Lower lobe of right lung (tissue), 2 donors: Measurements from ENCODE around the gene DIP2C. TPM values are rescaled to one million over a fixed set of nuclear protein-coding genes. Genes with fewer than 3 reads are reported as not detected.
A peak's percentile ranks its signal among the peaks of the same experiment; 100 is the strongest.

Experiments
- ATAC-seq, 2 donors: fragments of 200-7000 bp; cut with Tn5 transposase; one replicate each; pipeline ENCODE4 v1.9.1; 2020 to 2022; ENCODE audit warnings: mild to moderate bottlenecking in 2 of 2, moderate library complexity in 2 of 2
- DNase-seq: peaks from one replicate; pipeline ENCODE4 v3.0.0-alpha.2; 2020
- H3K27ac ChIP-seq: fragments of 200-600 bp; one replicate; pipeline ENCODE4 v1.8.0; 2022
- H3K27me3 ChIP-seq: fragments of 200-600 bp; one replicate; pipeline ENCODE4 v1.8.0; 2022; ENCODE audit warnings: low read depth
- H3K36me3 ChIP-seq: fragments of 200-600 bp; one replicate; pipeline ENCODE4 v1.8.0; 2022; ENCODE audit warnings: mild to moderate bottlenecking
- H3K4me1 ChIP-seq: fragments of 200-600 bp; one replicate; pipeline ENCODE4 v1.8.0; 2022
- H3K4me3 ChIP-seq: fragments of 200-600 bp; one replicate; pipeline ENCODE4 v1.8.0; 2022; ENCODE audit warnings: mild to moderate bottlenecking
- H3K9me3 ChIP-seq: fragments of 200-600 bp; one replicate; pipeline ENCODE4 v1.8.0; 2022
- CTCF ChIP-seq: fragments of 200-600 bp; IDR thresholded peaks from one replicate; pipeline ENCODE4 v1.8.0; 2022; ENCODE audit warnings: antibody characterized with exemption, mild to moderate bottlenecking
- intact Hi-C: fragments of 100-400 bp; cut with DNase I; formaldehyde crosslinking; loops from one replicate; pipeline ENCODE4 v1.11.0; 2022
- total RNA-seq: library from RNA; stranded (reverse); fragmentation: NEBNext Ultra II Directional; extraction: Animal tissue kit (Norgen Biotek cat#: 25700); gene quantifications from one replicate; pipeline ENCODE4 v1.2.1, GENCODE V29; 2021
- donor health status: DM: no; HTN: yes; CAD: no; lungs with severe emphysema.

Gene DIP2C
- total RNA-seq, 1 donor from 2014 or later, result 15.1 TPM

- Histone ChIP-seq H3K9me3 (no peaks in the 10 kb centered on the region), H3K4me1 (no peaks in the 10 kb centered on the region), H3K27ac (no peak overlapping the region), H3K36me3 (no peaks in the 10 kb centered on the region), H3K4me3 (no peak overlapping the region), H3K27me3 (no peaks in the 10 kb centered on the region)
- ATAC-seq, result no peak
- intact Hi-C loops, result no loop called here
- no peak for TF ChIP-seq CTCF
- no peak for DNase-seq
Observed at GRCh38 chr10:668786-669485, 20.5 kb downstream of the DIP2C start.

GRCh38 chr10:667602-668143 lies 21.8 kb downstream of the DIP2C start:
- Histone ChIP-seq H3K4me1 (no peaks in the 10 kb centered on the region), H3K27ac (no peak overlapping the region), H3K27me3 (no peaks in the 10 kb centered on the region), H3K9me3 (no peaks in the 10 kb centered on the region), H3K36me3 (no peaks in the 10 kb centered on the region), H3K4me3 (no peak overlapping the region)
- DNase-seq, result no peak
- no peak for TF ChIP-seq CTCF
- no peak for ATAC-seq
- intact Hi-C loops, result no loop called here

- Histone ChIP-seq H3K9me3 (no peaks in the 10 kb centered on the region), H3K27ac (no peak overlapping the region), H3K4me3 (no peak overlapping the region), H3K4me1 (no peaks in the 10 kb centered on the region), H3K36me3 (no peaks in the 10 kb centered on the region), H3K27me3 (no peaks in the 10 kb centered on the region)
- DNase-seq (no peak), ATAC-seq (no peak)
- TF ChIP-seq CTCF, result no peak
- intact Hi-C loops, result no loop called here
Observed at GRCh38 chr10:667096-667495, 22.4 kb downstream of the DIP2C start.

GRCh38 chr10:666237-667012 lies 23.0 kb downstream of the DIP2C start:
- H3K4me3 ChIP-seq, result peak overlapping the region; percentile 44
- no peak for TF ChIP-seq CTCF
- H3K27me3 ChIP-seq, result no peaks in the 10 kb centered on the region
- H3K36me3 ChIP-seq, result no peaks in the 10 kb centered on the region
- ATAC-seq (peak in 1 of 2 donors; percentile 15), DNase-seq (no peak)
- no peaks in the 10 kb centered on the region for H3K9me3 ChIP-seq
- no peak overlapping the region for H3K27ac ChIP-seq
- intact Hi-C loops, result no loop called here
- H3K4me1 ChIP-seq, result no peaks in the 10 kb centered on the region

GRCh38 chr10:665579-666091 lies 23.8 kb downstream of the DIP2C start:
- Histone ChIP-seq H3K9me3 (no peaks in the 10 kb centered on the region), H3K4me1 (no peaks in the 10 kb centered on the region), H3K4me3 (peak overlapping the region; percentile 44), H3K27ac (peak overlapping the region; percentile 19), H3K27me3 (no peaks in the 10 kb centered on the region), H3K36me3 (no peaks in the 10 kb centered on the region)
- no peak for DNase-seq
- TF ChIP-seq CTCF, result no peak
- ATAC-seq, result peak in 1 of 2 donors; percentile 52
- intact Hi-C loops, result no loop called here
